Measurements from ENCODE around the gene FLVCR1.
"Not testable (repeated sequence)": the region's sequence is repeated elsewhere in the genome, so short reads cannot be mapped to it uniquely, and the experiment has no call there.

GRCh38 chr1:212833211-212834207 is 24.6 kb upstream of the FLVCR1 start:
- TF ChIP-seq CTCF (IDR thresholded peaks at IDR 0.05; ENCODE audit: low read depth, low read length, missing input control); YY1 (IDR thresholded peaks at IDR 0.05); ATF3 (IDR thresholded peaks at IDR 0.05); MAX (IDR thresholded peaks at IDR 0.05): not testable (repeated sequence)

Data from liver (tissue), 3 donors.